Fibroblast of mammary gland (primary cell): ENCODE results near the gene C16orf54.

Experiments used
- DNase-seq: peaks from one replicate; pipeline ENCODE4 v3.0.0-alpha.2; 2010; ENCODE audit warnings: low read depth
- H3K4me3 ChIP-seq: 2 replicates; pipeline ENCODE4 v1.5.1; 2011; ENCODE audit warnings: low read depth, mild to moderate bottlenecking, low read length, moderate library complexity; ENCODE audit not compliant: control insufficient read depth
- CTCF ChIP-seq: conservative IDR thresholded peaks from 2 replicates; pipeline ENCODE4 v1.5.1; 2011; ENCODE audit warnings: low read depth, low read length, inconsistent platforms; ENCODE audit not compliant: control insufficient read depth, insufficient read depth

C16orf54 gene

DNA sequence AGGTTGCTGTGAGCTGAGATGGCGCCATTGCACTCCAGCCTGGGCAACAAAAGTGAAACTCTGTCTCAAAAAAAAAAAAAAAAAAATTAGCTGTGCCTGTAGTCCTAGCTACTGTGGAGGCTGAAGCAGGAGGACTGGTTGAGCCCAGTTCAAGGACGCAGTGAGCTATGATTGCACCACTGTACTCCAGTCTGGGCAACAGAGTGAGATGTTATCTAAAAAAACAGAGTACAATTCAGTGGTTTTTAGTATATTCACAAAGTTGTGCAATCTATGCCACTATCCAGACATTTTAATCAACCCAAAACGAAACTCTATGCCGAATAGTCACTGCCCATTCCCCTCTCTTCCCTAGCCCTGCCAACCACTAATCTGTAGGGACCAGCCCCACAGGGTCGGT lies 25.1 kb downstream of the C16orf54 start:
- TF ChIP-seq CTCF, result no peak
- DNase-seq, result no peak
- H3K4me3 ChIP-seq, result no peak overlapping the region

GRCh38 chr16:29719063-29719462 lies 26.7 kb downstream of the C16orf54 start:
- DNase-seq, result no peak
- no peak overlapping the region for H3K4me3 ChIP-seq
- TF ChIP-seq CTCF, result no peak

- no peak overlapping the region for H3K4me3 ChIP-seq
- DNase-seq, result no peak
- TF ChIP-seq CTCF, result no peak
These were observed 28.7 kb downstream of the C16orf54 start for GRCh38 chr16:29717113-29717512.

GRCh38 chr16:29714972-29715371 lies 30.8 kb downstream of the C16orf54 start:
- no peak overlapping the region for H3K4me3 ChIP-seq
- no peak for TF ChIP-seq CTCF
- no peak for DNase-seq

GRCh38 chr16:29714396-29714795 lies 31.4 kb downstream of the C16orf54 start:
- no peak for DNase-seq
- no peak overlapping the region for H3K4me3 ChIP-seq
- no peak for TF ChIP-seq CTCF

DNA sequence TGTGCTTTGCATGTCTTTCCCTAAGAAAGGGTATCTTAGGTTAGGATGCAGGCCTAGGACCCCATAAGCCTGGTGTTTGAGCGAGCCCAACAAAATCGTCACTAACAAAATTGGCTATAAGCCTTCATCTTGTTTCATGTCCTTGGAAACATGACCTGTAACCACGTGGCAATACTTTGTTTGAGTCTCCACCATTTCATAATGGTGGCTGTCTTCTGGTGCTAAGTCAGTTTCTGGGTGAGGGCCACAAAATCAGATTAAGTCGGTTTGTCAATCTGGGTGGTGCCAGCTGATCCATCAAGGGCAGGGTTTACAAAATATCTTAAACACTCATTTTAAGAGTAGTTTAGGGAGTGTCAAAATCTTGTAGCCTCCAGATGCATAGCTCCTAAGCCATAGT lies 33.0 kb downstream of the C16orf54 start:
- H3K4me3 ChIP-seq, result no peak overlapping the region
- TF ChIP-seq CTCF, result no peak
- no peak for DNase-seq
